WTC11 (cell line): ENCODE data around the gene ANKRD39.

ENCODE experiments used
- MAX ChIP-seq: sonication (generic); formaldehyde crosslinking; IDR thresholded peaks from 2 replicates; pipeline ENCODE4 v1.8.0; 2022; ENCODE audit warnings: mild to moderate bottlenecking, missing genetic modification reagents
- NR2C2 ChIP-seq: sonication (generic); formaldehyde crosslinking; IDR thresholded peaks from 2 replicates; pipeline ENCODE4 v1.8.0; 2022; ENCODE audit warnings: mild to moderate bottlenecking, missing genetic modification reagents
- SP1 ChIP-seq: sonication (generic); formaldehyde crosslinking; conservative IDR thresholded peaks from 2 replicates; pipeline ENCODE4 v1.8.1; 2022; ENCODE audit warnings: missing genetic modification reagents

- TF ChIP-seq MAX, result no peak
- no peak for TF ChIP-seq NR2C2
- TF ChIP-seq SP1, result no peak
Measured at GRCh38 chr2:96813656-96814055, 44.2 kb downstream of the ANKRD39 start.
